ENCODE data around the gene LVRN.
"Not testable (repeated sequence)": the region's sequence is repeated elsewhere in the genome, so short reads cannot be mapped to it uniquely, and the experiment has no call there.

LVRN gene, protein sequence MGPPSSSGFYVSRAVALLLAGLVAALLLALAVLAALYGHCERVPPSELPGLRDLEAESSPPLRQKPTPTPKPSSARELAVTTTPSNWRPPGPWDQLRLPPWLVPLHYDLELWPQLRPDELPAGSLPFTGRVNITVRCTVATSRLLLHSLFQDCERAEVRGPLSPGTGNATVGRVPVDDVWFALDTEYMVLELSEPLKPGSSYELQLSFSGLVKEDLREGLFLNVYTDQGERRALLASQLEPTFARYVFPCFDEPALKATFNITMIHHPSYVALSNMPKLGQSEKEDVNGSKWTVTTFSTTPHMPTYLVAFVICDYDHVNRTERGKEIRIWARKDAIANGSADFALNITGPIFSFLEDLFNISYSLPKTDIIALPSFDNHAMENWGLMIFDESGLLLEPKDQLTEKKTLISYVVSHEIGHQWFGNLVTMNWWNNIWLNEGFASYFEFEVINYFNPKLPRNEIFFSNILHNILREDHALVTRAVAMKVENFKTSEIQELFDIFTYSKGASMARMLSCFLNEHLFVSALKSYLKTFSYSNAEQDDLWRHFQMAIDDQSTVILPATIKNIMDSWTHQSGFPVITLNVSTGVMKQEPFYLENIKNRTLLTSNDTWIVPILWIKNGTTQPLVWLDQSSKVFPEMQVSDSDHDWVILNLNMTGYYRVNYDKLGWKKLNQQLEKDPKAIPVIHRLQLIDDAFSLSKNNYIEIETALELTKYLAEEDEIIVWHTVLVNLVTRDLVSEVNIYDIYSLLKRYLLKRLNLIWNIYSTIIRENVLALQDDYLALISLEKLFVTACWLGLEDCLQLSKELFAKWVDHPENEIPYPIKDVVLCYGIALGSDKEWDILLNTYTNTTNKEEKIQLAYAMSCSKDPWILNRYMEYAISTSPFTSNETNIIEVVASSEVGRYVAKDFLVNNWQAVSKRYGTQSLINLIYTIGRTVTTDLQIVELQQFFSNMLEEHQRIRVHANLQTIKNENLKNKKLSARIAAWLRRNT

GRCh38 chr5:115962239-115962564, at the start of gene LVRN:
Gene LVRN (plus strand): TSS chr5:115962475. CDS start chr5:115962618, 143 bp downstream.
- no peak for DNase-seq

GRCh38 chr5:115913623-115914400, 48.5 kb upstream of the LVRN start:
- not testable (repeated sequence) for DNase-seq

DNA sequence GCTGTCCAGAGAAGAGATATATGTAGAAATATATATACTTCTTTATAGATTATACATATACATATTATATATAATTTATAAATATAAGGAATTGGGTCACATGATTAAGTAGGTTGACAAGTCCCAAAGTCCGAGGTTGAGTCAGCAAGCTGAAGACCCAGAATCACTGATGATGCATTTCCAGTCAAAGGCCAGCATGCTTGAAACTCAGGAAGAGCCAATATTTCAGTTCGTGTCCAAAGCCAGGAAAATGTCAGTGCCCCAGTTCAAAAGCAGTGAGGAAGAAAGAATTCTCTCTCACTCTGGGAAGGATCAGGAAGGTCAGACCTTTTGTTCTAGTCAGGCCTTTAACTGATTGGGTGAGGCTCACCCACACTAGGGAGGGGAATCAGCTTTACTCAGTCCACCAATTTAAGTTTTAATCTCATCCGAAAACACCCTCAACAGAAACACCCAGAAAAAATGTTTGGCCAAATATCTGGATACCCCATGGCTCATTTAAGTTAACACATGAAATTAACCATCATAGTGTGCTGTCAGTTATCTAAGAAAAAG, 42.0 kb upstream of the LVRN start:
- no peak for DNase-seq

DNA sequence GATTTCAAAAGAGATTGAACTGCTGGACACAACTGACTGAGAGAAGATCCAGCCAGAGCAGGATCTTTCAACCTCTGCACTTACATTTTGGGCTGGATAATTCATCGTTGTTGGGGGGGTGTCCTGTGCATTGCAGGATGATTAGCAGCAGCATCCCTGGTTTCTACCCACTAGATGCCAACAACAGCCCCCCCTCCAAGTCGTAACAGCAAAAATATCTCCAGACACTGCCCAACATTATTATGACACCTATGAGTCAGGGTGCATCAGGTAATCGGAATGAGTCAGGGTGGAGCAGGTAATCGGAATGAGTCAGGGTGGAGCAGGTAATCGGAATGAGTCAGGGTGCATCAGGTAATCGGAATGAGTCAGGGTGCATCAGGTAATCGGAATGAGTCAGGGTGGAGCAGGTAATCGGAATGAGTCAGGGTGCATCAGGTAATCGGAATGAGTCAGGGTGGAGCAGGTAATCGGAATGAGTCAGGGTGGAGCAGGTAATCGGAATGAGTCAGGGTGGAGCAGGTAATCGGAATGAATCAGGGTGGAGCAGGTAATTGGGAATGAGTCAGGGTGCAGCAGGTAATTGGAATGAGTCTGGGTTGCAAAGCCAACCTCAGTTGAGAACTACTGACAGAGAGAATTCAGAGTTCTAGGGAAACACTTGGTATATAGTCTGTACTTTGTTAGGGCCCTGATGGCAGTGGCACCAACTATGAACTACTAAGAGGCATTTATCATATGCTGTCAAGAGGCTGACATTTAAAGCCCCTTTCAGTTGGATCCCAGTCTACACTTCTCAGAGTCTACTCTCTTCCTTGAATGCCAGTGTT, 33.5 kb upstream of the LVRN start:
- not testable (repeated sequence) for DNase-seq

DNA sequence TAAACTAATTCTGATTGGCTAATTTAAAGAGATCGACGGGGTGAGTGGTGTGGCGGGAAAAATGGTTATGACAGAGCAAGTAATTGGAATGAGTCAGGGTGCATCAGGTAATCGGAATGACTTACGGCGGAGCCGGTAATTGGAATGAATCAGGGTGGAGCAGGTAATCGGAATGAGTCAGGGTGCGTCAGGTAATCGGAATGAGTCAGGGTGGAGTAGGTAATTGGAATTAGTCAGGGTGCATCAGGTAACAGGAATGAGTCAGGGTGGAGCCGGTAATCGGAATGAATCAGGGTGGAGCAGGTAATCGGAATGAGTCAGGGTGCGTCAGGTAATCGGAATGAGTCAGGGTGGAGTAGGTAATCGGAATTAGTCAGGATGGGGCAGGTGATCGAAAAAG, 32.1 kb upstream of the LVRN start:
- not testable (repeated sequence) for DNase-seq

DNA sequence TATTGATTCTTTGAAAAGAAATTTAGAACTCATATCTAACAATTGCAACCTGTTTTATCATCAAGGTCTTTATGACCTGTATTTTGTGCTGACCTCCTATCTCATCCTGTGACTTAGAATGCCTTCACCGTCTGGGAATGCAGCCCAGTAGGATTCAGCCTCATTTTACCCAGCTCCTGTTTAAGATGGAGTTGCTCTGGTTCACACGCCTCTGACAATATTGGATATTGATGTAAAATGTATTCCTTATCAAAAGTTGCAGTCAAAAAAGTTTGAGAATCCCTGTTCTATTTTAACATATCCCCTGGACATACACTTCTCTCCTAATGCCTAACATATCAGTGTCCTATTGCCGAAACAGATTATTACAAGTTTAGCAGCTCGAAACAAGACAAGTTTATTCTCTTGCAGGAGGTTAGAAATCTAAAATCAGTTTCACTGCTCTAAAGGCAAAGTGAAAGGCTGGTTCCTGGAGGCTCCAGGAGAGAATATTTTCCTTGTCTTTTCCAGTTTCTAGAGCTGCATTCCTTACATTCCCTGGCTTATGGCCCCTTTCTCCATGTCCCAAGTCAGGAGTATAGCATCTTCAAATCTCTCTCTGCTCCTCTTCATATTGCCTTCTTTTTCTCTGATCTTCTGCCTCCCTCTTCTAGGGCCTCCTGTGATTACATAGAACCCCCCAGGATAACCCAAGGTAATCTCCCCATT, 31.5 kb upstream of the LVRN start:
- DNase-seq: no peak

GRCh38 chr5:115932991-115933390, 29.3 kb upstream of the LVRN start:
- DNase-seq: no peak

DNA sequence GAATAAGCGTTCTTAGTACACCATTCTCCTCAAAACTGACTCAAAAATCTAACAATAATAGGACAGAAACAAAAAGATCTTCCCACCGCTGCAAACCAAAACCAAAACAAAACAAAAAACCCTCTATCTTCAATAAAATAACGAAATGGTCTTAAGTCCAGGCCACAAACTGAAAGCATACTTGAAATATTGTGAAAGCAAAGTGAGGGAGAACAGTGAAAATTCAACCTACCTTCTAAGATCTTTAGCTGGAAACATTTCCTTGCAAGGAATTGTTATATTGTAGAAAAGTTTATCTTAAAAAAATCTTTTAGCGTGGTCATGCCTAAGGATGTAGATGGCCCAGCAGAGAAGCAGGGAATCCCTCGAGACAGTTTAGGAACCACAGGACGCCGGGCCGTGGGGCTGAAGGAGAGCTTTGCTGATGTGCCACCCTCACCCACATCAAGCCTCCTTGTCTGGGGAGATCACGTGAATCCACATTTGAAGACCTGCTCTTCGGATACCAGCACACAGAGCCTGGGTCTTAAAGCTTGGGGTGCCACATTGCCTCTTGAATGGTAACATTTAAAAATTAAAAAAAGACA, 27.8 kb upstream of the LVRN start:
- DNase-seq: no peak

DNA sequence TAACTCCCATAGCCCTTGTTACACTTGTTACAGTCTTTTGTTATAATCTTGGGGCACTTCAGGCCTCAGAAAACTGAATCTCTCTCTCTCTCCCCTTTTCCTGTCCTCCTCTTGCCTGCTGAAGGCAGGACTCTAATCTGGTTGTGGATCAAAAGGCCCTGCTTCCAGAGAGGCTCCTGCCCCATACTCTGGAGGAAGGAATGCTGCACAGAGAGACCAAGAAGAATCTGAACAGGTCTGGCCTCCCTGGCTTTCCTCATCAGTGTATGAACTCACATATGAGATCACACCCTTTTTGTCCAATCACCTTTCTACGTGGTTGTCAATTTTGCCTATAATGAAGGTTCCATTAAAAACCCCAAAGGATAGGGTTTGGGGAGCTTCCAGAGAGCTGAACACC, 26.2 kb upstream of the LVRN start:
- DNase-seq: no peak

DNA sequence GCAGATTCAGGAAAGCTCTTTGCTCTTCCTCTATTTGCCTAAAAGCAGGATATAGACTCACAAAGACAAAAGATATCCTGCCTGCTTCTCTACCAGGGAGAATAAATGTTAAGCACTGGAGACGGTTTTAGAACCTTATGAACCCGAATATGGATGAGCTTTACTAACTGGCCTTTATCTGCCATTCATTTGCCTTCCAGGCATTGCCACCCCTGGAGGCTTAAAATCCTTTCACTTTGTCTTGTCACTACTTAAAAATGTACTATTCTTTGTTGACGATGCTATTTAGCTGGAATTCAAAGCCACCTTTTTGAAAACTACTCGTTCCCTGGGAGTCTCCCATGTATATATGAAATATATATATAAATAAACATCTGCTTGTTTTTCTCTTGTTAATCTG, 23.2 kb upstream of the LVRN start:
- no peak for DNase-seq

DNA sequence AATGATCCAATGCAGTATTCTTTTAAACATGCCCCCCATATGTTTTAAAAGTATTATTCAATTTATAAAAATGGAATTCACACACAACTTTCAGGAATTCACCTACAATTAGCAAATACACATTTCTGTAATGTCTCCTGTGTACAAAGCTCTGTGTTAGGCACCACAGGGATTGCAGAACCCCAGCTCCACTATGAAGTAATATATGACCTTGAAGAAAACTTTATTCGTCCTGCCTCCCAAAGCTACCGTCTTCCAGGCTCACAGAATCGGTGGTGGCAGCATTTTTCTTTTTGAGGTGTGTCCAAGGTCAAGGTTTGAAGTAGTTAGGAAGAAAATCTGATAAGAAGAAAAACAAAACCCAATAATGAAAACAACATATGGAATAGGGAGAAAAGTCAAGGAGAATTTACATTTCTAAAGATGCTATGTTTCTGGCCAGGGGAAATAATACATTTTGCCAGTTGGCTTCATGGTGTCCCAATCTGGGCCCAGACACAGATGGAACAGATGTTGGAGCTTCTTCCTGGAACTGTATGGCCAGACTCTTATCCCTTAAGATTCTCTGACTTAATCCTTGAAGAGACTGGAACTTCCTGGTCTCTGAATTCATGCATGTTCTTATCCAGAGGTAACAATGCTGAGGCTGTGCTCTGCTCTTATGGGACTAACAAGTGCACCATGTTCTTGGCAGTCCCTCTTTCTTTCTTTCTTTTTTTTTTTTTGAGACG, 22.0 kb upstream of the LVRN start:
- DNase-seq: no peak

DNA sequence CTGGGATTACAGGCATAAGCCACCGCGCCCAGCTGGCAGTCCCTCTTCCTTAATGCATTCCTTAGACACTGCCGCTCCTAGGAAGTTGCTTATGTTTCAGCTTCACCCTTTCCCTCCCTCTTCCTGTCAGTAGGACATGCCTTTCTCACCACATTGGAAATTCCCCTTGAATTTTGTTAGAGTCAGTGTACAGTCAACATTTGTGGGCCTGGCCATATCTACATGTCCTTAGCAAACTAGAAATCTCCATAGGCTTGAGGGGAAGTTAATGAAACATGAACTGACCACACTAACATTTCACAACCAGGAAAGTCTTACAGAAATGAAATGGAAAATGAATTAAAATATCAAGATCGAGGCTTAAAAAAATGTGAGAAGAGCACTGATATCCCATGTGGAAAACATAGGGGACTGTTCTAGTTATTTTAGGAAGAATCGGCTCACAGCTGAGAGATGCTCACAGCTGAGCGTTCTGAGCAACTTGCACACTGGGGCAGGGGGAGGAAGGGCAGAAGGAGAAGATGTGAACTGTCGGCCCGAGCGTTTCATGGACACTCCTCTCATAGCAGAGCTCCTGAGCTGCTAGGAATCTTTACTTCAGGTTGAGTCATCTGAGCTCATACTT, 21.1 kb upstream of the LVRN start:
- DNase-seq: no peak

- no peak for DNase-seq
Measured at GRCh38 chr5:115944501-115944900, 17.8 kb upstream of the LVRN start.

DNA sequence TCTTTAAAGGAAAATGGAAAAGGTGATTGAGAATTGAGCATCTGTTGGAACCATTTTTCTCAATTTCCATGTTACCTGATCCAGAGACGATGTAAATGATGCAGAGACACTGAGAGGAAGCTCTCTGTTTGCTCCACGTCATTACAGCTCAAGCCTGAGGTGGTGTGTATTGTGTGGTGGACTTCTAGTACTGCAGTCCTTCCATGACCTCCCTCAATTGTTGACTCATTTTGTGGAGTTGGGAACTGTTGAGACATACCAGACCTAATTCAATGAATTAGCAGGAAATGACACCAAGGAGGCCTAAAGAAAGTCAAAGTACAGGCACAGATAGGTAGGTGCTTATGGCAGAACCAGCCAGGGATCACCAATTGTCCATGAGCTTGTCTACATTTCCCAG, 15.6 kb upstream of the LVRN start:
- DNase-seq: no peak

DNA sequence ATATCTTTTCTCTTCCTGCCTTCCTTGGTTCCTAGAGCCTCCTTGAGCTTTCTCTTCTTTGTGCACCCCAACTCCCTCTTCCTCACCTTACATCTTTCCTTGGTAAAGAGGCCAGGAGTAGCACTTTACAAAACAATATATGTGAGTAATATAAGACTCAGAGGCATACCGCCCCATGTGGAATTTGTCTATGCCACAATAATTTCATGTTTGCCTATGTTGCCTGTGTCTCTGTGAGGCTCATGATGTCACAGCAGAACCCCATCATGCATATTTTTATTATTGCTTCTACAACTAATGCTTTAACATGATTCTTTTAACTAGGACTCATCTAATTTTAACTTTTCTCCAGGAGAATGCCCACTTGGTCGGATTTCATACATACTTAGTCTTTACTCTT, 15.0 kb upstream of the LVRN start:
- no peak for DNase-seq

DNA sequence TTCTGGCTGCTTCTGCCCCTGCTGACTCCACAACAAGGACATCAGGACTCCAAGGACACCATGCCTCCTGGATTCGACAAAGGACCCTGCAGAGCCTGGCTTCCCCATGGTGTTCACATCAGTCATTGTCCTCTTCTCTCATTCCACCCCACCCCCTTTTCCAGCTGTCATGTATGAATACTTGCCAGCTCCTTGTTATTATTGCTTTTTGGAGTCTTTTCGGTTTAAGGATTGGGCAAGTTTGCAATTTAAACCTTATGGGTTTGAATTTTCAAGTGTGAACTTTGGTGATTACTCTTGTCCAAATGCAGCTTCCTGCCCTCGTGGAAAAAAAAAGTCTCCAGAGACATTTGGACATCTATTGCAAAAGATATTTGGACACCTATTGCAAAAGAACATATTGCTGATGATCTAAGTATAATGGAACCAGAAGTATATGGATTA, 14.2 kb upstream of the LVRN start:
- no peak for DNase-seq

- no peak for DNase-seq
Measured at GRCh38 chr5:115949096-115949495, 13.2 kb upstream of the LVRN start.

GRCh38 chr5:115952588-115952987, 9.7 kb upstream of the LVRN start:
- DNase-seq: no peak

- no peak for DNase-seq
Measured at GRCh38 chr5:115954144-115954543, 8.1 kb upstream of the LVRN start.
